Measurements from ENCODE around the gene STARD3. TPM values are rescaled to one million over a fixed set of nuclear protein-coding genes. Genes with fewer than 3 reads are reported as not detected.

STARD3 gene
- total RNA-seq, 1 experiment from 2014 or later = 44.8 TPM

DNA sequence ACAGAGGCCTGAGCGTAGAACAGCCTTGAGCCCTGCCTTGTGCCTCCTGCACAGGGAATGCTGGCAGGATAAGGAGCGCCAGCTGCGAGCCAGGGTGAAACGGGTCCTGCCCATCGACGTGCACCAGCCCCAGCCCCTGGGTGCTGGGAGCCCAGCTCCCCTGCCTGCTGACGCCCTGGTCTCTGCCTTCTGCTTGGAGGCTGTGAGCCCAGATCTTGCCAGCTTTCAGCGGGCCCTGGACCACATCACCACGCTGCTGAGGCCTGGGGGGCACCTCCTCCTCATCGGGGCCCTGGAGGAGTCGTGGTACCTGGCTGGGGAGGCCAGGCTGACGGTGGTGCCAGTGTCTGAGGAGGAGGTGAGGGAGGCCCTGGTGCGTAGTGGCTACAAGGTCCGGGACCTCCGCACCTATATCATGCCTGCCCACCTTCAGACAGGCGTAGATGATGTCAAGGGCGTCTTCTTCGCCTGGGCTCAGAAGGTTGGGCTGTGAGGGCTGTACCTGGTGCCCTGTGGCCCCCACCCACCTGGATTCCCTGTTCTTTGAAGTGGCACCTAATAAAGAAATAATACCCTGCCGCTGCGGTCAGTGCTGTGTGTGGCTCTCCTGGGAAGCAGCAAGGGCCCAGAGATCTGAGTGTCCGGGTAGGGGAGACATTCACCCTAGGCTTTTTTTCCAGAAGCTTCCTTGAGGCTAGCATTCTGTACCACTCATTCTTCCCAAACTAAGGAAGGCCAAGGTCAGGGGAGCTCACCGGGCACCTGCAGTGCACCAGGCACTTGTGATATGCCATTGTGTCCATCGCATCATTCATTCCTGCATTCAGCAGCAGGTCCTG is 33.2 kb downstream of the STARD3 start:
- DNase-seq (ENCODE audit: low read depth, low spot score) = no peak
- in situ Hi-C loops (cut with HindIII; ENCODE audit: low pct_unique_long_range_greater_than_20kb, low sequenced_read_pairs) = no loop called here

More for the DNA sequence above, 33.2 kb downstream of the STARD3 start:
- BruUV-seq (replicated peaks) = no TSS peak
- no peaks in the 10 kb centered on the region for H3K36me3 ChIP-seq (ENCODE audit: control insufficient read depth, insufficient read depth, low read length)
- no peaks in the 10 kb centered on the region for H3K9me3 ChIP-seq (ENCODE audit: control insufficient read depth, insufficient read depth, low read depth, low read length)
- peaks cover 25% of the 10 kb centered on the region for H3K4me1 ChIP-seq (ENCODE audit: control insufficient read depth, insufficient read depth, low read length)
- no peak for TF ChIP-seq SIN3A (IDR thresholded peaks at IDR 0.05; ENCODE audit: borderline replicate concordance, insufficient read depth, low read depth, low read length)
- no peak for TF ChIP-seq CTCF (IDR thresholded peaks at IDR 0.05)
- TF ChIP-seq POLR2AphosphoS5 (IDR thresholded peaks at IDR 0.05; ENCODE audit: low read depth, low read length) = no peak
- no peak for TF ChIP-seq TCF7L2 (IDR thresholded peaks at IDR 0.05; ENCODE audit: low read depth, low read length)
- no peak for TF ChIP-seq REST (IDR thresholded peaks at IDR 0.05; ENCODE audit: insufficient read depth in 1 of 2, low read depth in 2 of 2, low read length in 1 of 2)
- ChIA-PET POLR2A (no interaction called here), CTCF (interaction anchor here (0.7 to 2.5 kb wide), 4 partner anchors 17 to 48 kb away, joined by 3 to 11 read pairs (median 3); no protein-coding TSS in a partner anchor)
- H3K27ac ChIP-seq (ENCODE audit: low read length) = no peak overlapping the region
- no peak overlapping the region for H3K4me3 ChIP-seq (ENCODE audit: low read depth in 2 of 2, low read length in 2 of 2)
- no peak for ATAC-seq
- no peaks in the 10 kb centered on the region for H3K27me3 ChIP-seq (ENCODE audit: control insufficient read depth, insufficient read depth, low read length)
- intact Hi-C loops (cut with micrococcal nuclease; ENCODE audit: unreplicated experiment) = loop anchor here (5.0 kb wide), 1 partner anchor 48 kb away; no protein-coding TSS in a partner anchor
